SJCRH30 (cell line): ENCODE data around the gene ZNF786. TPM values are rescaled to one million over a fixed set of nuclear protein-coding genes. Genes with fewer than 3 reads are reported as not detected.
"Not testable (repeated sequence)": the region's sequence is repeated elsewhere in the genome, so short reads cannot be mapped to it uniquely, and the experiment has no call there.

Source experiments
- DNase-seq, 2 experiments: peaks; one replicate each; pipeline ENCODE4 v3.0.0-alpha.2; 2015 to 2020
- H3K27ac ChIP-seq: fragments of 250-450 bp; sonication (Bioruptor Pico); 2 replicates; pipeline ENCODE4 v1.5.1; 2020; ENCODE audit warnings: mild to moderate bottlenecking, moderate library complexity
- H3K27me3 ChIP-seq: fragments of 250-450 bp; sonication (Bioruptor Pico); 2 replicates; pipeline ENCODE4 v1.5.1; 2020; ENCODE audit warnings: mild to moderate bottlenecking, moderate library complexity
- H3K36me3 ChIP-seq: fragments of 250-450 bp; sonication (Bioruptor Pico); 2 replicates; pipeline ENCODE4 v1.5.1; 2020; ENCODE audit warnings: mild to moderate bottlenecking, moderate library complexity
- H3K4me1 ChIP-seq: fragments of 250-450 bp; sonication (Bioruptor Pico); 2 replicates; pipeline ENCODE4 v1.5.1; 2020; ENCODE audit warnings: mild to moderate bottlenecking, moderate library complexity
- H3K4me3 ChIP-seq: fragments of 250-450 bp; sonication (Bioruptor Pico); 2 replicates; pipeline ENCODE4 v1.5.1; 2020; ENCODE audit warnings: mild to moderate bottlenecking, moderate library complexity
- H3K9me3 ChIP-seq: fragments of 250-450 bp; sonication (Bioruptor Pico); replicated peaks from 2 replicates; pipeline ENCODE4 v1.5.1; 2020; ENCODE audit warnings: mild to moderate bottlenecking, moderate library complexity
- total RNA-seq: library from RNA; depleted of rRNA; stranded (reverse); fragments of >200 nt; shearing (Covaris generic); gene quantifications from 2 replicates; pipeline ENCODE4 v1.2.3, GENCODE V29; 2014

The ZNF786 gene
- total RNA-seq, 1 experiment from 2014 or later: 5.2 TPM

DNA sequence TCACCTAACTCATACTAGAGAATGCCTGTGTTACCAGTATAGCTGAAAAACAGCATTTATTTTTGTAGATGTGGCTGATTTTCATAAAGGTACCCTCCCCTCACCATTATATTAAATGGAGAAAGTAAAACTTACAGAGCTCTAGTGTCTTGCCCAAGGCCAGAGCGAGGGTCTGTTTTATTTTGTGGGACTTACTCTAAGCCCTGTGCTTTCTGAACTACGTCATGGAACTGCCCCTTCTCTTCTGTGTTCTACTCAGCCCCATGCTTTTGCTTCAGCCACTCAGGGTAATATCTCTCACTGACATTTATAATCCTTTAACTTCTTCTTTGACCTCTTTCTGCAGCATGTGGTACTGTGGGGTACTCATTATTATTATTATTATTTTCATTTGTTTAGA is 10.3 kb upstream of the ZNF786 start:
- no peaks in the 10 kb centered on the region for H3K4me1 ChIP-seq
- H3K9me3 ChIP-seq: no peaks in the 10 kb centered on the region
- no peak overlapping the region for H3K27ac ChIP-seq
- H3K27me3 ChIP-seq: no peaks in the 10 kb centered on the region
- H3K36me3 ChIP-seq: no peaks in the 10 kb centered on the region
- no peak for DNase-seq
- H3K4me3 ChIP-seq: no peak overlapping the region

DNA sequence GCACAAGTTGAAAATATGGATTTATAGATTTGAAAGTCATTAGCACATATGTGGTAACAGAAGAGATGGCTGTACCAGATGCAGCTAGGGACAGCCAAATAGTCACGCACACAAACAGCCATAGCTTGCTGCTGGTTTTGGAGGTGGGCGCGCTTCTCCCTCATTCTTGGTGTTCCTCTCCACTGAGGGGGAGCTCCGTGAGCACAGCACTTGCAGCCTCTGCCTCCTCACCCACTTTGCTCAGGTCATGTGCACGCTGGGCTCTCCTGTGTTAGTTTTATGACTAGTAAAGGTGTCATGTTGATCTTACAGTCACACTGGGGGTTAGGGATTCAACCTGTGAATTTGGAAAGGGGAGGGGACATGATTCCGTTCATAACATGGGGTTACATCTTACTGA is 8.5 kb upstream of the ZNF786 start:
- H3K4me1 ChIP-seq: no peaks in the 10 kb centered on the region
- H3K9me3 ChIP-seq: no peaks in the 10 kb centered on the region
- no peaks in the 10 kb centered on the region for H3K27me3 ChIP-seq
- no peak overlapping the region for H3K4me3 ChIP-seq
- no peak overlapping the region for H3K27ac ChIP-seq
- no peak for DNase-seq
- no peaks in the 10 kb centered on the region for H3K36me3 ChIP-seq

DNA sequence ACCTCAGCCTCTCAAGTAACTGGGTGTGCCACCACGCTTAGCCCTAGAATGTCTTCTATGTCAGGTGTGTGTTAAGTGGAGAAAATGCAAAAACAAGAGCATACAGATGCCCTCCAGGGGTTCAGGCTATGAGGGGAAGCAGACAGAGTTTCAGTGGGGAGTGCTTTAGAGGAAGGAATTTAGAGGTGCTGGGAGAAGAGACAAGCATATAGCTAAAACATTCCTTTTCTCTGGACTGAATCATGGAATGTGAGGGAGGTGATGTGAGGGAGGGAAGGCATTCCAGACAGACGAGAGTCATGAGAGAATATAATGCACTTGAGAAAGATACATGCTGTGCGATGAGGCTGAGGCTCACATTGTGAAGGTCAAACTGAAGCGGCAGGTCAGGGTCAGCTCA is 6.6 kb upstream of the ZNF786 start:
- Histone ChIP-seq H3K4me3 (no peak overlapping the region), H3K4me1 (no peaks in the 10 kb centered on the region), H3K27me3 (no peaks in the 10 kb centered on the region), H3K27ac (no peak overlapping the region), H3K9me3 (no peaks in the 10 kb centered on the region), H3K36me3 (no peaks in the 10 kb centered on the region)
- DNase-seq: no peak

DNA sequence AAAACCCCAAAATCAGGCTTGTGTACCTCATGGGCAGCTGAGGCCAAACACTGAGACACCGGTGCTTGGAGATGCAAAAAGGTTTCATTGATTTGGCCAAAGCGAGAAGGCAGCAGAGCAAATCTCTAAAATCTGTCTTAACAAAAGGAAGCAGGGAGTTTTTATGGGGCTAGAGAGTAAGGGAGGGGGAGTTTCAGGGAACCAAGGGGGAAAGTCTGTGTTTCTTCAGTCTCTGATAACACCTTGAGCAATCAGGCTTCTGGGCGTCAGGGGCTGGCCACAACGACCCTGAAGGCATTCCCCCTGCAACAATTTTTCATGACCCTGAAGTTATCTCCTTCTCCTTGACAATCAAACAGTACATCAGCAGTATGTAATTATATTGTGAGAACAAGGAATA is 2.7 kb upstream of the ZNF786 start:
- no peaks in the 10 kb centered on the region for H3K9me3 ChIP-seq

DNA sequence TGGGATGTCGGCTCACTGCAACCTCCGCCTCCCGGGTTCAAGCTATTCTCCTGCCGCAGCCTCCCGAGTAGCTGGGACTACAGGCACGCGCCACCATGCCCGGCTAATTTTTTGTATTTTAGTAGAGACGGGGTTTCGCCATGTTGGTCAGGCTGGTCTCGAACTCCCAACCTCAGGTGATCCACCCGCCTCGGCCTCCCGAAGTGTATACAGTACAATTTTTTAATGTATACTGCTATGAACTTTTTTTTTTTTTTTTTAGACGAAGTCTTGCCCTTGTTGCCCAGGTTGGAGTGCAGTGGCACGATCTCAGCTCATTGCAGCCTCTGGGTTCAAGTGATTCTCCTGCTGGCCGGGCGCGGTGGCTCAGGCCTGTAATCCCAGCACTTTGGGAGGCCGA is 1.7 kb upstream of the ZNF786 start:
- H3K4me1 ChIP-seq, H3K27ac ChIP-seq, H3K36me3 ChIP-seq, H3K4me3 ChIP-seq, H3K9me3 ChIP-seq, DNase-seq, H3K27me3 ChIP-seq: not testable (repeated sequence)

More for the DNA sequence above, 2.7 kb upstream of the ZNF786 start:
- Histone ChIP-seq H3K27ac (no peak overlapping the region), H3K36me3 (no peaks in the 10 kb centered on the region), H3K27me3 (no peaks in the 10 kb centered on the region), H3K4me1 (no peaks in the 10 kb centered on the region), H3K4me3 (no peak overlapping the region)
- DNase-seq: no peak

DNA sequence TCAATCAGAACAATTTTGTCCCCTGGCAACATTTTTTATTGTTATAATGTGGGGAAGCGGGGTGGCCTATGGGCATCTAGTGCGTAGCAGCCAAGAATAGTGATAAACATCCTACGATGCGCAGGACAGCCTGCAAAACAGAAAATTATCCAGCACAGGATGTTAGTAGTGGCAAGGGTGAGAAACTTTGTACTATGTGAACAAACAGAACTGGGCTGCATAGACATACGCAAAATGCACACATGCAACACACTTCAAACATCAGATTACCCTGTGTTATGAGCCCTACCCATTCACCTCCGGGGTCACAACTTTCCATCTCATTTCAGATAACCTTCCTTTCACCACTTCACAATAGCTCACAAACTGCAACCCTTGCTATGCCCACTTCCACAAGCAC is 3.1 kb downstream of the ZNF786 start:
- Histone ChIP-seq H3K9me3 (0 out of 2 replicates have a peak, but pooled peaks cover 3% of the 10 kb centered on the region), H3K4me1 (no peaks in the 10 kb centered on the region), H3K4me3 (no peak overlapping the region)

DNA sequence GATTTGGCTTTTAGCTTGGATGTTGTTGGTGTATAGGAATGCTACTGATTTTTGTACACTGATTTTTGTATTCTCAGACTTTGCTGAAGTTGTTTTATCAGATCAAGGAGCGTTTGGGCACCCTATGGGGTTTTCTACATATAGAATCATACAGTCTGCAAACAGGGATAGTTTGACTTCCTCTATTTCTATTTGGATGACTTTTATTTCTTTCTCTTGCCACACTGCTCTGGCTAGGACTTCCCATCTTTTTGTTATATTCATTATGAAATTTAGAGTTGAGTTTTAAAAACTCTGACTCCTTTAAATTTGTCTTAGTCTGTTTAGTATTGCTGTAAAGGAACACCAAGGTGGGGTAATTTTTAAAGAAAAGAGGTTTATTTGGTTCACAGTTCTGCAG is 4.7 kb downstream of the ZNF786 start:
- Histone ChIP-seq H3K9me3 (0 out of 2 replicates have a peak, but pooled peaks cover 3% of the 10 kb centered on the region), H3K4me1 (no peaks in the 10 kb centered on the region), H3K36me3 (no peaks in the 10 kb centered on the region), H3K27ac (no peak overlapping the region), H3K27me3 (no peaks in the 10 kb centered on the region), H3K4me3 (no peak overlapping the region)
- no peak for DNase-seq

More for the DNA sequence above, 3.1 kb downstream of the ZNF786 start:
- Histone ChIP-seq H3K36me3 (no peaks in the 10 kb centered on the region), H3K27me3 (no peaks in the 10 kb centered on the region), H3K27ac (no peak overlapping the region)
- no peak for DNase-seq

DNA sequence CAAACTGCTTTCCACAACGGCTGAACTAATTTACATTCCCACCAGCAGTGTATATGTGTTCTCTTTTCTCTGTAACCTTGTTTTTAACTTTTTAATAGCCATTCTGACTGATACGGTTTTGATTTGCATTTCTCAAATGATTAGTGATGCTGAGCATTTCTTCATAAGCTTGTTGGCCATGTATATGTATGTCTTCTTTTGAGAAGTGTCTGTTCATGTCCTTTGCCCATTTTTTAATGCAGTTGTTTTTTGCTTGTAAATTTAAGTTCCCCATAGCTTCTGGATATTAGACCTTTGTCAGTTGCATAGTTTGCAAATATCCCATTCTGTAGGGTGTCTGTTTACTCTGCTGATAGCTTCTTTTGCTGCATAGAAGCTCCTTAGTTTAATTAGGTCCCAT is 6.1 kb downstream of the ZNF786 start:
- Histone ChIP-seq H3K4me1 (no peaks in the 10 kb centered on the region), H3K27ac (no peak overlapping the region), H3K4me3 (no peak overlapping the region)

DNA sequence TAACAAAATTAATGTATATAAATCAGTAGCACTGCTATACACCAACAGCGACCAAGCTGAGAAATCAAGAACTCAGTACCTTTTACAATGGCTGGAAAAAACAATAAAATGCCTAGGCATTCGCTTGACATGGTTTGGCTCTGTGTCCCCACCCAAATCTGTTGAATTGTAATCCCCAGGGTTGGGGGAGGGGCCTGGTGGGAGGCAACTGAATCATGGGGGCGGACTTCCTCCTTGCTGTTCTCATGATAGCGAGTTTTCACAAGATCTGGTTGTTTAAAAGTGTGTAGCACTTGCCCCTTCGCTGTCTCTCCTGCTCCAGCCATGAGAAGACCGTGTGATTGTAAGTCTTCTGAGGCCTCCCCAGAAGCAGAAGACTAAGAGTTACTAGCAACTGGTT is 8.6 kb downstream of the ZNF786 start:
- H3K4me1 ChIP-seq: no peaks in the 10 kb centered on the region
- no peak overlapping the region for H3K4me3 ChIP-seq

More for the DNA sequence above, 6.1 kb downstream of the ZNF786 start:
- Histone ChIP-seq H3K27me3 (no peaks in the 10 kb centered on the region), H3K9me3 (0 out of 2 replicates have a peak, but pooled peaks cover 3% of the 10 kb centered on the region), H3K36me3 (no peaks in the 10 kb centered on the region)
- no peak for DNase-seq

DNA sequence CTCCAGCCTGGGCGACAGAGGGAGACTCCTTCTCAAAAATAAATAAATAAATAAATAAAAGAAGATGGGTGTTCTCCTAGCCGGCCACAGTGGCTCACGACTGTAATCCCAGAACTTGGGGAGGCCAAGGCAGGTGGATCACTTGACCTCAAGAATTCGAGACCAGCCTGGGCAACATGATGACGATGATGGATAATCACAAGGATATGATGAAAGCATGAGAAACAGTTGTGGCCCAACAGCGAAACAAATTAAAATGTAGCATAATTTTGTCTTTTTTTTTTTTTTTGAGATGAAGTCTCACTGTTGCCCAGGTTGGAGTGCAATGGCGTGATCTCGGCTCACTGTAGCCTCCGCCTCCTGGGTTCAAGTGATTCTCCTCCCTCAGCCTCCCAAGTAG is 12.9 kb downstream of the ZNF786 start:
- no peak overlapping the region for H3K4me3 ChIP-seq
- DNase-seq: no peak
- no peaks in the 10 kb centered on the region for H3K27me3 ChIP-seq
- no peak overlapping the region for H3K27ac ChIP-seq
- no peaks in the 10 kb centered on the region for H3K36me3 ChIP-seq
- no peaks in the 10 kb centered on the region for H3K4me1 ChIP-seq
- H3K9me3 ChIP-seq: no peaks in the 10 kb centered on the region

More for the DNA sequence above, 8.6 kb downstream of the ZNF786 start:
- DNase-seq: no peak
- Histone ChIP-seq H3K27me3 (no peaks in the 10 kb centered on the region), H3K36me3 (no peaks in the 10 kb centered on the region), H3K27ac (no peak overlapping the region), H3K9me3 (0 out of 2 replicates have a peak, but pooled peaks cover 3% of the 10 kb centered on the region)

DNA sequence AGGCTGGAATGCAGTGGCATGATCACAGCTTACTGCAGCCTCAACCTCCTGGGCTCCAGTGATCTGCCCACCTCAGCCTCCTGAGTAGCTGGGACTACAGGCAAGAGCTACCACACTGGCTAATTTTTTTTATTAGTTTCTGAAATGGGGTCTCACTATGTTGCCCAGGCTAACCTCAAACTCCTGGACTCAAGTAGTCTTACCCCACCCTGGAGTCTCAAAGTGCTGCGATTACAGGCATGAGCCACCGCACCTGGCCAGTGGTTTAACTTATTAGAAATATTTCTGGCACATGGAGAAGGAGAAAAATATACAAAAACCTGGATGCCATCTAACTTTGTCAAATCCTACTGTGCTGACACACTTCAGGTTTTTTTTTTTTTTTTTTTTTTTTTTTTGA is 15.2 kb downstream of the ZNF786 start:
- Histone ChIP-seq H3K36me3 (no peaks in the 10 kb centered on the region), H3K9me3 (no peaks in the 10 kb centered on the region), H3K4me3 (no peak overlapping the region), H3K4me1 (no peaks in the 10 kb centered on the region), H3K27me3 (no peaks in the 10 kb centered on the region), H3K27ac (no peak overlapping the region)
- no peak for DNase-seq

DNA sequence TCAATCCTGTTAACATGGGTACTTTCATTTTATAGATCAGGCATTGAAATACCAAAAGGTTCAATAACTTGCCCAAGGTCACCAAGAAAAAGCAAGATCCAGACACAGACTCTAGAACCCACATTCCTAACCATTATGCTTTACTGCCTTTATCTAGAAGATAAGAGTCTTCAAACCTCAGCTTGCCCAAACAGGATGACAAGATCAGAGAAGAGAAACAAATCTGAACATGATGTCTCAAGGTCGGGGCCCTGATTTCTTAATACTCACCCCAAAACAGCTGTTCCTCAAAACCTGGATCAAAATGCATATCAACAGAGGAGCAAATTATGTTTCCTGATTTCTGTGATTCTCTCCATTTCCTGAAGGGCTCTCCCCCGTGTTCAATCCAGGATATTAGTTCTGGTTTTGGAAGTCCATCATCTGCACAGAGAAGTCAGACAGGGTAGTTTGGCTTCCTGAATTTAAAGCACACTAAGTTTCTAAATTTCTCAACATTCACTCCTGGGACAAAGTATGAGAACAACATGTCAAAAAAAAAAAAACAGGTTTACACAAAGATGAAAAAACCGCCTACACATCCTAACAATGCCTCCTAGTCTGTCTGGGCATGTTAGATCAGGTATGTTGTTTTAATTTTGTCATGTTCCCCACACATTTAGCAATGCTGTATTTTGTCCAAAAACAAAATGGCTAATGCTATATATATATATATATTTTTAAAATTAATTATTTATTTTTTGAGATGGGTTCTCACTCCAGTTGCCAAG is 16.2 kb downstream of the ZNF786 start:
- no peaks in the 10 kb centered on the region for H3K27me3 ChIP-seq
- no peak overlapping the region for H3K27ac ChIP-seq
- no peak overlapping the region for H3K4me3 ChIP-seq
- no peaks in the 10 kb centered on the region for H3K9me3 ChIP-seq
- no peaks in the 10 kb centered on the region for H3K4me1 ChIP-seq
- no peaks in the 10 kb centered on the region for H3K36me3 ChIP-seq
- no peak for DNase-seq

DNA sequence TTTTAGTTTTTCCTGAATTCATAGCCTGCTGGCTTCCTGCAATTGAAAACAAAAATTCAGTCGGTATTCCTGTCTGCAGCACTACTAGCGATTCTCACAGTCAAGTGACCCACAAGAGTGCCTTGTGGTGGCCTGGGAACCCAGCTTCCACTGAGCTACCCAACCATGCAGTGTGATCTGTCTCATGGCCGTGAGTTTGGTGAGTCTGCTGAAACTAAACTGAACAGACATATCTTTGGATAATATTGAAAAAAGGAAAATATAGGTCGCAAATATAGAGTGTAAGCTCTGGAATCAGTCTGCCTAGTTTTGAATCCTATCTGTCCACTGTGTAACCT is 18.1 kb downstream of the ZNF786 start:
- Histone ChIP-seq H3K9me3 (no peaks in the 10 kb centered on the region), H3K27ac (no peak overlapping the region), H3K4me1 (no peaks in the 10 kb centered on the region)

DNA sequence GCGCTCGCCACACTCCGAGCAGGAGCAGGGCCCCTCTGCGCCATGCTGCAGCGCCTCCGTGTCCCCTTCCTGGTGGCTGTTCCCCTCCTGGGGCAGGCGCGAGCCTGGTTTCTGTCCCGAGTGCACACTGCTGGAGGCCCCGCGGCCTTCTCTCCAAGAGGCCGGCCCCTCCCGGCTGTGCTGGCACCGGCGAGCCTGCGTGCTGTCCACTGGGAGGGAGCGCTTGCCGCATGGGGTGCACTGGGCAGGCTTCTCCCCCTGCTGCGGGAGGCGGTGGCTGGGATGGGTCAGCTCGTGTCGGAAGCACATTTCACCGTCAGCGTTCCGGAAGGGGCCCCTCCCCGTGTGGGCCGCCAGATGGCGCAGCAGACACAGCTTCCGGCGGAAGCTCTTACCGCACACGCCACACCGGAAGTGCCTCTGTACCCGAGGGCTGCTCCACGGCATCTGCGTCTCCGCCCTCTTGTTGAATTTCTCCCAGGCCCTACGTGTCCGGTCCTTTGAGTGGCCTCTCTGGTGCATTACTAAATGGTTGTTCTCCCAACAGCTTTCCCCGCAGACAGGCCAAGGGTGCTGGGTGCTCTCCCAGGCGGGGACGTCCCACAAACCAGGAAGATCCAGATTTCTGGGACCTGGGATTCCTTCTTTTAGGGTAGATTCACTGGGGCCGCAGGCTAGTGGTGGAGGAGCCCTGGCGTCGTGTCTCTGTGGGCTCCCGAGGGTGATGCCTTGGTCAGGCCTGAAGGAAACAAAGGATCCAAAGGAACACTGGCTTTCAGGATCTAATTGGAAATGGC is 18.7 kb downstream of the ZNF786 start:
- H3K4me1 ChIP-seq: no peaks in the 10 kb centered on the region
- H3K36me3 ChIP-seq: no peaks in the 10 kb centered on the region; the same call in 1 of the 2 replicates
- no peak overlapping the region for H3K4me3 ChIP-seq
- no peaks in the 10 kb centered on the region for H3K9me3 ChIP-seq
- no peaks in the 10 kb centered on the region for H3K27me3 ChIP-seq
- no peak for DNase-seq
- no peak overlapping the region for H3K27ac ChIP-seq

More for the DNA sequence above, 18.1 kb downstream of the ZNF786 start:
- DNase-seq: no peak
- H3K27me3 ChIP-seq: no peaks in the 10 kb centered on the region
- H3K36me3 ChIP-seq: no peaks in the 10 kb centered on the region; the same call in 1 of the 2 replicates
- H3K4me3 ChIP-seq: no peak overlapping the region

DNA sequence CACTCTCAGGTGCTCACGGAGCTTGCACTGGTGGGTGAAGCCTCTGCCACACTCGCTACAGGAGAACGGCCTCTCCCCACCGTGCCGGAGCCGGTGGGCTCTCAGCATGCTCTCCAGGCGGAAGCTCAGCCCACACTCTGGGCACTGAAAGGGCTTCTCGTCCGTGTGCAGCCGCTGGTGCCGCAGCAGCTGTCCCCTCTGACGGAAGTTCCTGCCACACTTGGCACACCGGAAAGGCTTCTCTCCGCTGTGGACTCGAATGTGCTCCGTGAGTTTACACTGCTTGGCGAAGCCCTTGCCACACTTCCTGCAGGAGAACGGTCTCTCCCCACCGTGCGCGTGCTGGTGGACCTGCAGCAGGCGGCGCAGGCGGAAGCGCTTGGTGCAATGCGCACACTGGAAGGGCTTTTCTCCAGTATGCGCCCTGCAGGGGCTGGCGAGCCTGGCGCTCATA is 19.3 kb downstream of the ZNF786 start:
- Histone ChIP-seq H3K9me3 (no peaks in the 10 kb centered on the region), H3K4me1 (no peaks in the 10 kb centered on the region), H3K36me3 (no peaks in the 10 kb centered on the region; the same call in 1 of the 2 replicates), H3K27ac (no peak overlapping the region), H3K27me3 (no peaks in the 10 kb centered on the region), H3K4me3 (no peak overlapping the region)
- DNase-seq: no peak
